ENCODE data around the gene LANCL1. TPM values are rescaled to one million over a fixed set of nuclear protein-coding genes. Genes with fewer than 3 reads are reported as not detected.
"Not testable (repeated sequence)": the region's sequence is repeated elsewhere in the genome, so short reads cannot be mapped to it uniquely, and the experiment has no call there.

The LANCL1 gene
- total RNA-seq, 2 experiments from 2014 or later: 46.1 to 47.5 TPM

DNA sequence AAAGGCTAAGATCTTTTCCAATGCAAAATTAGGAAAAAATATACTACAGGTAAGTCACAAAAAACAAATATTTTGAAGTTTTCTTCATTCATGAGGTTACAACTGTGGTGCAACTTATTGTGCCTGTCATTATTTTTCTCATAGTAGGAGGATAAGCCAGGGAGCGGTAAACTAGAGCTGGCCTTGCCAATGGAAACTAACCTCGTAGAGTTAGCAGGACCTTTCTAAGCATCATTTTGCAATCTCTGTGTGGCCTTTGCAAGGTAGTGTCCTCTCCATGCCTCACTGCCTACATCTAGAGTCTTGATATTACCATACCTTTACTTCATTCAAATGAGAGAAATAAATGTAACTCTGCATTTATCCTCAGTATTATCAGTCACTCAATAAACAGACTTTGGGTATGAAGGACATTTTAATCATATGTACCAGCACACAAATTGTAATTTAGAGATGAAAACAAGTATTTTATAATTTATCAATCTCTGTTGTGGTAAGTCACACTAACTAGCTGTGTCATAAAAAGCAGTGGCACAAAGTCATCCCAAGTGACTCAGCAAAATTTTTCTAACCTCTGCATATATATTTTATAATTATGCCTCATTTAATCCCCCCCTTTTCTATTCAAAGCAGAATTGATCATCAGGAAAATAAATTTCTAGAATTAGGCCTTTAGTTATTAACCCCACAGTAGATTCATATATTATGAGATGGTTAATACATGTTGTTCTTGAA, 47.0 kb downstream of the LANCL1 start:
- no peaks in the 10 kb centered on the region for H3K4me1 Mint-ChIP-seq (ENCODE audit: low read depth)
- H3K36me3 Mint-ChIP-seq (ENCODE audit: low read depth): peaks cover 71% of the 10 kb centered on the region
- no peak for DNase-seq
- H3K27ac Mint-ChIP-seq: no peak overlapping the region
- peaks cover 40% of the 10 kb centered on the region for H3K9me3 Mint-ChIP-seq
- no peaks in the 10 kb centered on the region for H3K27me3 Mint-ChIP-seq (ENCODE audit: low read depth)
- CTCF ChIA-PET: no interaction called here
- intact Hi-C loops (cut with micrococcal nuclease): no loop called here
- H3K4me3 Mint-ChIP-seq: no peak overlapping the region

DNA sequence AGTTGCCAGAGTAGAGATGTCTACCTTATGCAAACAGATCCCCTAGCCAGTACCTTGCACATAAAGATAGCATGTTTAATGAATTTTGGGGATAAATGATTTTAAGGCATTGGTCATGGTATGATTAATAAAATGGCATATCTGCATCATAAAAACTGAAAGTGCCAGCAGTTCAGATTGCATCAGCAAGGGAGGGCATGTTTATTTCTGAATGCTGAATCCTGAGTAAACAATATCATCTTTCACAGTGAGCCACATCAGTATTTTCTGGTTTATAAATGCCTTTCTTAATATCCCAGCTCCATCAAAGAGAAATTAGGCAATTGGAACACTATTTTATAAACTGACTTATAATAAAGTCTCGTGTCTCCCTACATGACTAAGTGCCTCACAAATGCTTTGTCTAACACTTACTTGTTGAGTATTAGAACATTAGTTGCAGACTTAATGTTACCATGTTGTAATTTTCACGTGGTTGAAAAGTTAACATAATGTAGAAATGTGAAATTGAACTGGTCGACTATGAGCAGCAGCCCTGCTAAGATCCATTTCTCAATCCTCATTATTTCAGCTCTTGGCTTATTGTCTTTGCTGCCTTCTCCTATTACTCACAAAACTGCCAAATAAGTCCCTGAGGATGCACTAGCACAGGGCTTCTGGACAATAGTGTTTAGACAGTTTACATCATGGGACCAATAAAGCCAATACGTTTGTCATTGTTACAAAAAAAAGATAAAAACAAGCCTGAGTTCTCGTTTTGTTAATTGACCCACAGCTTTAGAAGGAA, 48.0 kb downstream of the LANCL1 start:
- CTCF ChIA-PET: interaction anchor here (0.8 kb wide), 1 partner anchor 400 kb away, joined by 3 read pairs; no protein-coding TSS in a partner anchor
- peaks cover 40% of the 10 kb centered on the region for H3K9me3 Mint-ChIP-seq
- peaks cover 64% of the 10 kb centered on the region for H3K36me3 Mint-ChIP-seq (ENCODE audit: low read depth)
- intact Hi-C loops (cut with micrococcal nuclease): no loop called here
- DNase-seq: no peak
- no peak overlapping the region for H3K27ac Mint-ChIP-seq
- H3K4me3 Mint-ChIP-seq: no peak overlapping the region
- H3K27me3 Mint-ChIP-seq (ENCODE audit: low read depth): no peaks in the 10 kb centered on the region
- H3K4me1 Mint-ChIP-seq (ENCODE audit: low read depth): no peaks in the 10 kb centered on the region

DNA sequence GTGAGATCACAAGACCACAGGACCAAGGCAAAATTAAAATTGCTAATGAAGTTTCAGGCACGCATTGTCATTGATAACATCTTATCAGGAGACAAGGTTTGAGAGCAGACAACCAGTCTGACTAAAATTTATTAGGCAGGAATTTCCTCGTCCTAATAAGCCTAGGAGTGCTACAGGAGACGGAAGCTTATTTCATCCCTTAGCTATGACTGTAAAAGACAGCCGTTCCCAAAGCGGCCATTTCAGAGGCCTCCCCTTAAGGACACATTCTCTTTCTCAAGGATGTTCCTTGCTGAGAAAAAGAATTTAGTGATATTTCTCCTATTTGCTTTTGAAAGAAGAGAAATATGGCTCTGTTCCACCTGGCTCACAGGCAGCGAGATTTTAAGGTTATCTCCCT, 49.2 kb downstream of the LANCL1 start:
- H3K27me3 Mint-ChIP-seq (ENCODE audit: low read depth); H3K27ac Mint-ChIP-seq; H3K4me1 Mint-ChIP-seq (ENCODE audit: low read depth); intact Hi-C loops (cut with micrococcal nuclease); DNase-seq; CTCF ChIA-PET; H3K4me3 Mint-ChIP-seq: not testable (repeated sequence)
- Mint-ChIP-seq H3K9me3 (peaks cover 40% of the 10 kb centered on the region), H3K36me3 (ENCODE audit: low read depth) (peaks cover 52% of the 10 kb centered on the region)

DNA sequence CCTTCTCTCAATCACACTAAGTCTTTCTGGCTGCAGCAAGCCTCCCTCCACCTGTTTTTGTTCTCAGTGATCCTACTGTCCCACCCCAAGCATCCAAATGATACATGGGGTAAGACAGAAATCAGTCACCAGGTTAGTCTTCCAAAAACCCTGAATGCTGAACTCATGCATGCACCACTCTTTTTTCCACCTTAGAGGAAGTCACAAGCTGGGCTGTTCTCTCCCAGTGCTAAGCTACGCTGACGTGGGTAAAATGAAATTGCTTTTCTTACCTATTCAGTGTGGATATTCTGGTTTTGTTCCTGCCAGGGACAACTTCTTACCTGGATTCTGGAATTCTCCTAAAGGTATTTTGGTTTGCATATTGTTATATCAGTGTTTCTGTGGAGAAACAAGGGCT, 54.2 kb downstream of the LANCL1 start:
- Mint-ChIP-seq H3K4me3 (no peak overlapping the region), H3K9me3 (peaks cover 21% of the 10 kb centered on the region), H3K36me3 (ENCODE audit: low read depth) (peaks cover 13% of the 10 kb centered on the region), H3K4me1 (ENCODE audit: low read depth) (no peaks in the 10 kb centered on the region), H3K27ac (no peak overlapping the region), H3K27me3 (ENCODE audit: low read depth) (peaks cover 7% of the 10 kb centered on the region)
- intact Hi-C loops (cut with micrococcal nuclease): no loop called here
- CTCF ChIA-PET: no interaction called here
- DNase-seq: no peak

DNA sequence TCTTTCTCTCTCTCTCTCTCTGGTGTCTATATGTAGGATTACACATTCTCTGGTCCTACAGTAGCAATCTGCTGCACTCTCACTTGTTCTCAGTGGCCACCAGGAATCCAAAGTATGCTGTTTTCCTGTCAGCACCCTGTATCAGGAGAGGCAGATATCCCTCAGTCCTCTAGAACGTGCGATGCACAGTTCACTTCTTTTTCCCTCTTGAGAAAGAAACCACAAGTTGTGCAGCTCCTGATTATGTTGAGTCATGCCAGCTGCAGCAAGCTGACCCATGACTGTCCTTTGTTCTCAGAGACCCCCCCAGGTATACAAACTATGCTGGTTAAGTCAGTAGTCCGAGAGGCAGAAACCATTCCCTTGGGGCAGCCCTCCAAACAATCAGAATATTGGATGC, 54.6 kb downstream of the LANCL1 start:
- peaks cover 9% of the 10 kb centered on the region for H3K36me3 Mint-ChIP-seq (ENCODE audit: low read depth)
- no peaks in the 10 kb centered on the region for H3K4me1 Mint-ChIP-seq (ENCODE audit: low read depth)
- no peak for DNase-seq
- CTCF ChIA-PET: interaction anchor here (0.6 kb wide), 2 partner anchors 26 to 1709 kb away, joined by 3 to 4 read pairs; no protein-coding TSS in a partner anchor
- H3K4me3 Mint-ChIP-seq: no peak overlapping the region
- no peak overlapping the region for H3K27ac Mint-ChIP-seq
- H3K27me3 Mint-ChIP-seq (ENCODE audit: low read depth): peaks cover 7% of the 10 kb centered on the region
- intact Hi-C loops (cut with micrococcal nuclease): no loop called here
- peaks cover 17% of the 10 kb centered on the region for H3K9me3 Mint-ChIP-seq

DNA sequence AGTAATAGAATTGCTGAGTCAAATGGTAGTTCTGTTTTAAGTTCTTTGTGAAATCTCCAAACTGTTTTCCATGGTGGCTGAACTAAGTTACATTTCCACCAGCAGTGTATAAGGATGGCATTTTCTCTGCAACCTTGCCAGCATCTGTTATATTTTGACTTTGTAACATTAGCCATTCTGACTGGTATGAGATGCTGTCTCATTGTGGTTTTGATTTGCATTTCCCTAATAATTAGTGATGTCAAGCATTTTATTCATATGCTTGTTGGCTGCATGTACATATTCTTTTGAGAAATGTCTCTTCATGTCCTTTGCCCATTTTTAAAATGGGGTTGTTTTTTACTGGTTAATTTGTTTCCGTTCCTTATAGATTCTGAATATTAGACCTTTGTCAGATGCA, 63.9 kb downstream of the LANCL1 start:
- no peaks in the 10 kb centered on the region for H3K36me3 Mint-ChIP-seq (ENCODE audit: low read depth)
- H3K27ac Mint-ChIP-seq: no peak overlapping the region
- H3K4me3 Mint-ChIP-seq: no peak overlapping the region
- DNase-seq: no peak
- H3K4me1 Mint-ChIP-seq (ENCODE audit: low read depth): no peaks in the 10 kb centered on the region
- intact Hi-C loops (cut with micrococcal nuclease): no loop called here
- CTCF ChIA-PET: no interaction called here
- peaks cover 11% of the 10 kb centered on the region for H3K9me3 Mint-ChIP-seq
- H3K27me3 Mint-ChIP-seq (ENCODE audit: low read depth): peaks cover 17% of the 10 kb centered on the region

DNA sequence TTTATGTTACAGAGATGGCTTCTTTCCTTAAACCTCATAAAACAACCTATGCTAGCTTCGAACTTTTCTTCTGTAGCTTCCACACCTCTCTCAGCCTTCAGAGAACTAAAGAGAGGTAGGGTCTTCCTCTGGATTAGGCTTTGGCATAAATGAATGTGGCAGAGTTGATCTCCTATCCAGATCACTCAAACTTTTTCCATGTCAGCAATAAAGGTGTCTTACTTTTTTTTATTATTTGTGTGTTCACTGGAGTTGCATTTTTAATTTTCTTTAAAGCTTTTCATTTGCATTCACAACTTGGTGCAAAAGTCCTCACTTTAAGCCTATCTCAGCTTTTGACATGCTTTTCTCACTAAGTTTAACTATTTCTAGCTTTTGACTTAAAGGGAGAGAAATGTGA, 66.0 kb downstream of the LANCL1 start:
- H3K27ac Mint-ChIP-seq: no peak overlapping the region

DNA sequence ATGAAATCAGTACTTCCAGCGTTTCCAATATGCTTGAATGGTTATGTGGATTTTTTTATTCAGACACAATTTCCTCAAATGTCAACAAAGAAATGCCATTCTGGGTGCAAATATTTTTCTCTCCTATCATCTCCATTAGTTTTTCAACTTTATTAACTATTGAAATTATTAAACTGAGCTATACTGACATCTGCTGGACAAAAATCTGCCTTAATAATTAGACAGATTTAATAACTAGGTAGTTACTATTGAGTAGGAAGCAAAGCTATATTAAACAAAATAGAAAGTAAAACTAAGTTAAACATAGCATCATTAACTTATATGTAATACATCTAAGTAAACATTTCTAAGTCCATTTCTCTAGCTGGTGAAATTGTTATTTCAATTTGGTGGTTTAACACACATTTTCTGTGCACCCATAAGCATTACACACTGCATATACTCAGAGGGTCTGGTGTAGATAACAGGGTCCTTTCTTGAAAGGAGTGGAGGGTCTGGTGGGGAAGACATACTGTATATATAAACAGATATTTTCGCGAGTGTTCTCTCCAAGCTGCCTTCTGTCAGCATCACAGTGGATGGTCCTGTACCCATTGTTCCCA, 77.0 kb downstream of the LANCL1 start:
- H3K36me3 Mint-ChIP-seq (ENCODE audit: low read depth): no peaks in the 10 kb centered on the region
- no peak overlapping the region for H3K4me3 Mint-ChIP-seq
- CTCF ChIA-PET: interaction anchor here (0.6 to 1.5 kb wide), 5 partner anchors 8 to 169 kb away, joined by 3 to 5 read pairs (median 3); no protein-coding TSS in a partner anchor
- H3K9me3 Mint-ChIP-seq: no peaks in the 10 kb centered on the region
- H3K4me1 Mint-ChIP-seq (ENCODE audit: low read depth): no peaks in the 10 kb centered on the region
- peaks cover 5% of the 10 kb centered on the region for H3K27me3 Mint-ChIP-seq (ENCODE audit: low read depth)
- intact Hi-C loops (cut with micrococcal nuclease): no loop called here
- DNase-seq: no peak
- H3K27ac Mint-ChIP-seq: no peak overlapping the region

More for the DNA sequence above, 66.0 kb downstream of the LANCL1 start:
- no peak for DNase-seq
- Mint-ChIP-seq H3K9me3 (peaks cover 9% of the 10 kb centered on the region), H3K4me3 (no peak overlapping the region), H3K4me1 (ENCODE audit: low read depth) (no peaks in the 10 kb centered on the region), H3K27me3 (ENCODE audit: low read depth) (peaks cover 11% of the 10 kb centered on the region), H3K36me3 (ENCODE audit: low read depth) (no peaks in the 10 kb centered on the region)
- CTCF ChIA-PET: interaction anchor here (0.6 kb wide), 1 partner anchor 28 kb away, joined by 3 read pairs; no protein-coding TSS in a partner anchor
- intact Hi-C loops (cut with micrococcal nuclease): no loop called here

DNA sequence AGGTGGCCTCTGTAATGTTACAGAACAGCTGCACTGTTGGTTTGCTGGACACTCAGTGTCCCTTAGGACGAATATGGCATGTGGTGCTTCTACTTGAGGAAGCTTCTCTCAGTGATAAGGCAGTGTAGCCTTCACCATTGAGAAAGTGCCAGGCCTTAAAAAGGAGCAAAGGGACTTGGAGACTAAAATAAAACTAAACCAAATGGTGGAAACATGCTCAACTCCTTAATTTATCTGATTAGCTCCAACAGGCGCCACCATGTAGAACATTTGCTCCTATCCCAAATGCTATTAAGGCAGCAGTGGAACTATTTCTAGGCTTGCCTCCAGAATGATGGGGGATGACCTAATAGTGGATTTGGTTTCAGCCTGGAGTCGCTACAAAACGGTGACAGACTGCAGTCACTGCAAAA, 84.1 kb downstream of the LANCL1 start:
- Mint-ChIP-seq H3K27ac (no peak overlapping the region), H3K27me3 (ENCODE audit: low read depth) (peaks cover 17% of the 10 kb centered on the region), H3K36me3 (ENCODE audit: low read depth) (no peaks in the 10 kb centered on the region), H3K9me3 (no peaks in the 10 kb centered on the region), H3K4me1 (ENCODE audit: low read depth) (no peaks in the 10 kb centered on the region), H3K4me3 (no peak overlapping the region)
- DNase-seq: no peak
- CTCF ChIA-PET: no interaction called here
- intact Hi-C loops (cut with micrococcal nuclease): loop anchor here (5.0 kb wide), 1 partner anchor 145 kb away; no protein-coding TSS in a partner anchor

DNA sequence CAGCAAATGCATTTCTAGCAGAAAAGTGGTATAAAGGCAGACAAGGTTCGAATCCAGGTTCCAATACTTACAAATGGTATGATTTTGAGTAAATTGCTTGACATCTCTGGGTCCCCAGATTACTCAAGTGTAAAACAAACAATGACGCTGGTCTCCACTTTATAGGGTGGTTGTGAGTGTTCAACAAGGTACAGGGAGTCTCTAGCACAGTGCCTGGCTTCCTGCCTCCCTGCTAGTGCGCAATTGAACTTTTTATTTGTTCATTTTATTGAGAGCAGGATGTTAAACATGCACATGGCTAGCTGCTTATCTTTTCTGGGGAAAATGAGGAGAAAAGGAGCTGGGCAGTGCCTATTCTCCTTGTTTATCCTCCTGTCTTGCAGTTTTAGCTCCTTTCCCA, 86.7 kb downstream of the LANCL1 start:
- CTCF ChIA-PET: no interaction called here
- Mint-ChIP-seq H3K4me3 (no peak overlapping the region), H3K36me3 (ENCODE audit: low read depth) (no peaks in the 10 kb centered on the region), H3K4me1 (ENCODE audit: low read depth) (no peaks in the 10 kb centered on the region), H3K9me3 (no peaks in the 10 kb centered on the region), H3K27me3 (ENCODE audit: low read depth) (peaks cover 17% of the 10 kb centered on the region), H3K27ac (no peak overlapping the region)
- intact Hi-C loops (cut with micrococcal nuclease): loop anchor here (5.0 kb wide), 1 partner anchor 143 kb away; no protein-coding TSS in a partner anchor
- DNase-seq: no peak

DNA sequence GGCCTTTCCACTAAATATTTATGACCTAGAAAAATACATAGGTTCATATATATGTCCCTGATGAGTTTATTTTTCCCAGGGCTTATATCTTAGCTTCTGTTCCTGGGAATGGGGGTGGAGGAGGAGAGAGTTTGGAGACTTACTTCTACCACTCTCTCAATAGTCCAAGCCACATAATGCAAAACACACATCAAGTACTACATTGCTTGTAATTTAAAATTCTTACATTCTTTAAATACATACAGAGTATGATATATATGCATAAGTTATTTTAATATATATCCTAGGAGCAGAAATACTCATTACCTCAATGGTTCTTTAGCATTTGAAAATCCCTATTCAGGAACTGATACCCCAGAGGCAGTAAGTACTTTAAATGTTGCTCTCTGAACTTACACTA, 88.4 kb downstream of the LANCL1 start:
- H3K36me3 Mint-ChIP-seq (ENCODE audit: low read depth): no peaks in the 10 kb centered on the region
- CTCF ChIA-PET: no interaction called here
- intact Hi-C loops (cut with micrococcal nuclease): no loop called here
- peaks cover 19% of the 10 kb centered on the region for H3K27me3 Mint-ChIP-seq (ENCODE audit: low read depth)
- H3K27ac Mint-ChIP-seq: no peak overlapping the region
- H3K4me3 Mint-ChIP-seq: no peak overlapping the region
- no peaks in the 10 kb centered on the region for H3K4me1 Mint-ChIP-seq (ENCODE audit: low read depth)
- DNase-seq: no peak
- no peaks in the 10 kb centered on the region for H3K9me3 Mint-ChIP-seq

DNA sequence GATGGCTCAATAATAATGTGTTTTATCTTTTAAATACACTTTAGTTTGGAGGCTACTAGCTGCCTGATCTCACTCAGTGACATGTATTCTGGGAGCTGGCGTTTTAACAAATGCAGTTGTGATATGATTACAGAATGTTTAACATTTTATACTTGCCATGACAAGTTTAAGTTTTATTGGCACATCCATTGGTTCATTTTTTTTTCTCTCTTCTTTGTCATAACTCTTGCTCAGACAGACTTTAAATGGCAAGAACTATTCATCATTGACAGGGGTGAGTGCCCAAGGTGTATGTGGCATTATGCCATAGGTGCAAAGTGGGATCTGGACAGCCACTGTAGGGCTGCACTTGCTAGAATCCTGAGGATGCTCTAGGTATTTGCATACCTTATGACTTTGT, 89.5 kb downstream of the LANCL1 start:
- peaks cover 19% of the 10 kb centered on the region for H3K27me3 Mint-ChIP-seq (ENCODE audit: low read depth)
- intact Hi-C loops (cut with micrococcal nuclease): no loop called here
- H3K36me3 Mint-ChIP-seq (ENCODE audit: low read depth): no peaks in the 10 kb centered on the region
- DNase-seq: no peak
- CTCF ChIA-PET: no interaction called here
- no peak overlapping the region for H3K4me3 Mint-ChIP-seq
- H3K9me3 Mint-ChIP-seq: no peaks in the 10 kb centered on the region
- H3K4me1 Mint-ChIP-seq (ENCODE audit: low read depth): no peaks in the 10 kb centered on the region
- H3K27ac Mint-ChIP-seq: no peak overlapping the region
